Loucy (cell line): Measurements from ENCODE around the gene TMEM94.

ENCODE experiments used
- H2AFZ ChIP-seq: fragments of 200-600 bp; sonication (generic); 2 replicates; pipeline ENCODE4 v1.6.0; 2016; ENCODE audit warnings: antibody characterized with exemption, mild to moderate bottlenecking, low read length, moderate library complexity
- H3F3A ChIP-seq: fragments of 200-600 bp; 2 replicates; pipeline ENCODE4 v1.6.0; 2016; ENCODE audit warnings: antibody characterized with exemption, low read depth, mild to moderate bottlenecking
- H3K27me3 ChIP-seq: fragments of 200-600 bp; sonication (generic); 2 replicates; pipeline ENCODE4 v1.6.1; 2014; ENCODE audit warnings: low read length, mild to moderate bottlenecking; ENCODE audit not compliant: insufficient read depth, poor library complexity, severe bottlenecking
- H3K36me3 ChIP-seq: fragments of 200-600 bp; sonication (generic); 2 replicates; pipeline ENCODE4 v1.6.1; 2016; ENCODE audit warnings: low read length; ENCODE audit not compliant: insufficient read depth
- H3K4me1 ChIP-seq: fragments of 200-600 bp; sonication (generic); 2 replicates; pipeline ENCODE4 v1.5.1; 2014; ENCODE audit warnings: low read length, mild to moderate bottlenecking; ENCODE audit not compliant: insufficient read depth, poor library complexity, severe bottlenecking
- H3K4me2 ChIP-seq: fragments of 200-600 bp; sonication (generic); 2 replicates; pipeline ENCODE4 v1.6.0; 2014; ENCODE audit warnings: antibody characterized with exemption, low read length, low read depth, mild to moderate bottlenecking; ENCODE audit not compliant: poor library complexity, severe bottlenecking
- H3K4me3 ChIP-seq: fragments of 200-600 bp; sonication (generic); 2 replicates; pipeline ENCODE4 v1.5.1; 2014; ENCODE audit warnings: low read length, mild to moderate bottlenecking, mixed read lengths; ENCODE audit not compliant: poor library complexity, severe bottlenecking
- H3K79me2 ChIP-seq: fragments of 200-600 bp; sonication (generic); 2 replicates; pipeline ENCODE4 v1.6.1; 2014; ENCODE audit warnings: low read length; ENCODE audit not compliant: insufficient read depth
- H3K9ac ChIP-seq: fragments of 200-600 bp; sonication (generic); 2 replicates; pipeline ENCODE4 v1.6.0; 2014; ENCODE audit warnings: mild to moderate bottlenecking, low read depth, low read length, moderate library complexity; ENCODE audit not compliant: poor library complexity, severe bottlenecking
- H3K9me2 ChIP-seq: fragments of 200-600 bp; sonication (generic); replicated peaks from 2 replicates; pipeline ENCODE4 v1.6.1; 2016; ENCODE audit warnings: low read depth, low read length, mixed read lengths
- H3K9me3 ChIP-seq: fragments of 200-600 bp; sonication (generic); 2 replicates; pipeline ENCODE4 v1.6.1; 2014; ENCODE audit warnings: mild to moderate bottlenecking, antibody characterized with exemption, low read length, low read depth; ENCODE audit not compliant: insufficient read depth
- H4K20me1 ChIP-seq: fragments of 200-600 bp; sonication (generic); 2 replicates; pipeline ENCODE4 v1.6.0; 2014; ENCODE audit warnings: antibody characterized with exemption, low read length, mild to moderate bottlenecking; ENCODE audit not compliant: insufficient read depth, poor library complexity, severe bottlenecking
- CTCF ChIP-seq: fragments of 200-600 bp; sonication (generic); conservative IDR thresholded peaks from 2 replicates; pipeline ENCODE4 v1.5.1; 2014; ENCODE audit warnings: mild to moderate bottlenecking, antibody characterized with exemption, low read length
- EZH2phosphoT487 ChIP-seq: fragments of 200-600 bp; IDR thresholded peaks from 2 replicates; pipeline ENCODE4 v1.6.1; 2018; ENCODE audit warnings: antibody characterized with exemption, mild to moderate bottlenecking, moderate library complexity, borderline replicate concordance

Gene TMEM94

GRCh38 chr17:75515496-75516254 lies 59.2 kb downstream of the TMEM94 start, which contains the start of gene CASKIN2:
Gene CASKIN2, minus strand, starts transcription at chr17:75515537. Its CDS starts 1,733 bp downstream, at chr17:75513804.
- no peaks in the 10 kb centered on the region for H3F3A ChIP-seq
- H3K4me1 ChIP-seq, result peaks cover 36% of the 10 kb centered on the region
- H3K36me3 ChIP-seq, result no peaks in the 10 kb centered on the region
- TF ChIP-seq EZH2phosphoT487, result no peak
- TF ChIP-seq CTCF, result peak; percentile 99
- H3K4me3 ChIP-seq, result peak within 1 kb of the TSS; percentile 84
- no peaks in the 10 kb centered on the region for H3K9me3 ChIP-seq
- H3K9ac ChIP-seq, result peak within 1 kb of the TSS; percentile 65
- H3K79me2 ChIP-seq, result peaks cover 8% of the 10 kb centered on the region; the same call in 1 of the 2 replicates
- H2AFZ ChIP-seq, result peak within 1 kb of the TSS; percentile 85
- peak within 1 kb of the TSS; percentile 99 for H3K4me2 ChIP-seq
- no peaks in the 10 kb centered on the region for H3K27me3 ChIP-seq
- H3K9me2 ChIP-seq, result no peaks in the 10 kb centered on the region
- H4K20me1 ChIP-seq, result peaks cover 13% of the 10 kb centered on the region

GRCh38 chr17:75516255-75516618 lies 59.8 kb downstream of the TMEM94 start, which contains the start of gene TSEN54:
Gene TSEN54, plus strand, starts transcription at chr17:75516528. Its CDS starts 33 bp downstream, at chr17:75516561.
- no peaks in the 10 kb centered on the region for H3K36me3 ChIP-seq
- H3F3A ChIP-seq, result no peaks in the 10 kb centered on the region
- H2AFZ ChIP-seq, result peak within 1 kb of the TSS; percentile 85
- H3K79me2 ChIP-seq, result peaks cover 8% of the 10 kb centered on the region; the same call in 1 of the 2 replicates
- H3K4me3 ChIP-seq, result peak within 1 kb of the TSS; percentile 84
- H3K9me2 ChIP-seq, result no peaks in the 10 kb centered on the region
- no peak for TF ChIP-seq EZH2phosphoT487
- TF ChIP-seq CTCF, result no peak
- no peaks in the 10 kb centered on the region for H3K27me3 ChIP-seq
- peaks cover 36% of the 10 kb centered on the region for H3K4me1 ChIP-seq
- H3K4me2 ChIP-seq, result peak within 1 kb of the TSS; percentile 99
- H3K9me3 ChIP-seq, result no peaks in the 10 kb centered on the region
- peak within 1 kb of the TSS; percentile 70 for H3K9ac ChIP-seq
- H4K20me1 ChIP-seq, result peaks cover 13% of the 10 kb centered on the region

GRCh38 chr17:75516619-75517296 lies 60.3 kb downstream of the TMEM94 start:
- peaks cover 13% of the 10 kb centered on the region for H4K20me1 ChIP-seq
- no peaks in the 10 kb centered on the region for H3K36me3 ChIP-seq
- H3K79me2 ChIP-seq, result peaks cover 8% of the 10 kb centered on the region; the same call in 1 of the 2 replicates
- TF ChIP-seq CTCF, result no peak
- TF ChIP-seq EZH2phosphoT487, result no peak
- H3F3A ChIP-seq, result no peaks in the 10 kb centered on the region
- H3K27me3 ChIP-seq, result no peaks in the 10 kb centered on the region
- peak overlapping the region; percentile 76 for H2AFZ ChIP-seq
- H3K4me1 ChIP-seq, result peaks cover 36% of the 10 kb centered on the region
- H3K9me3 ChIP-seq, result no peaks in the 10 kb centered on the region
- no peaks in the 10 kb centered on the region for H3K9me2 ChIP-seq
- H3K4me3 ChIP-seq, result peak overlapping the region; percentile 84
- peak overlapping the region; percentile 88 for H3K4me2 ChIP-seq
- H3K9ac ChIP-seq, result peak overlapping the region; percentile 70
